Parathyroid adenoma (tissue), 2 donors: ENCODE data around the gene GPR17.

Source experiments
- H2AFZ ChIP-seq: fragments of 300-600 bp; sonication (generic); one replicate; pipeline ENCODE4 v1.7.0; 2017; ENCODE audit warnings: antibody characterized with exemption, mild to moderate bottlenecking
- H3K27ac ChIP-seq: fragments of 300-600 bp; sonication (generic); one replicate; pipeline ENCODE4 v1.7.0; 2017
- H3K27me3 ChIP-seq: fragments of 300-600 bp; sonication (generic); one replicate; pipeline ENCODE4 v1.7.0; 2017; ENCODE audit warnings: low read length; ENCODE audit not compliant: control insufficient read depth, insufficient read depth
- H3K36me3 ChIP-seq: fragments of 300-600 bp; sonication (generic); one replicate; pipeline ENCODE4 v1.7.0; 2017; ENCODE audit warnings: low read length; ENCODE audit not compliant: control insufficient read depth, insufficient read depth
- H3K4me1 ChIP-seq: fragments of 300-600 bp; sonication (generic); one replicate; pipeline ENCODE4 v1.7.0; 2017; ENCODE audit warnings: control low read depth
- H3K4me2 ChIP-seq: fragments of 300-600 bp; sonication (generic); one replicate; pipeline ENCODE4 v1.7.0; 2017; ENCODE audit warnings: low read length
- H3K4me3 ChIP-seq: fragments of 300-600 bp; sonication (generic); one replicate; pipeline ENCODE4 v1.7.0; 2017; ENCODE audit warnings: low read depth, low read length
- H3K79me2 ChIP-seq: fragments of 300-600 bp; sonication (generic); one replicate; pipeline ENCODE4 v1.7.0; 2017; ENCODE audit warnings: control low read depth
- H3K9ac ChIP-seq: fragments of 300-600 bp; sonication (generic); one replicate; pipeline ENCODE4 v1.7.0; 2017; ENCODE audit warnings: mild to moderate bottlenecking
- H3K9me3 ChIP-seq: fragments of 300-600 bp; sonication (generic); one replicate; pipeline ENCODE4 v1.7.0; 2017; ENCODE audit warnings: low read length; ENCODE audit not compliant: control insufficient read depth
- CTCF ChIP-seq: fragments of 300-600 bp; sonication (generic); IDR thresholded peaks from one replicate; pipeline ENCODE4 v1.7.0; 2017; ENCODE audit warnings: antibody characterized with exemption, mild to moderate bottlenecking
- donor health status: primary hyperparathyroidism.

Gene GPR17

GRCh38 chr2:127700527-127701192, 54.7 kb downstream of the GPR17 start:
- peak overlapping the region; percentile 100 for H2AFZ ChIP-seq
- no peak for TF ChIP-seq CTCF
- peak overlapping the region; percentile 75 for H3K9ac ChIP-seq
- H3K4me2 ChIP-seq = peak overlapping the region; percentile 66
- no peaks in the 10 kb centered on the region for H3K27me3 ChIP-seq
- peak overlapping the region; percentile 66 for H3K4me3 ChIP-seq
- no peaks in the 10 kb centered on the region for H3K36me3 ChIP-seq
- peak overlapping the region; percentile 97 for H3K27ac ChIP-seq
- H3K4me1 ChIP-seq = no peaks in the 10 kb centered on the region
- H3K9me3 ChIP-seq = no peaks in the 10 kb centered on the region
- peaks cover 3% of the 10 kb centered on the region for H3K79me2 ChIP-seq

- H2AFZ ChIP-seq = peak within 1 kb of the TSS; percentile 100
- H3K4me2 ChIP-seq = peak within 1 kb of the TSS; percentile 66
- TF ChIP-seq CTCF = no peak
- peak within 1 kb of the TSS; percentile 75 for H3K9ac ChIP-seq
- H3K79me2 ChIP-seq = peaks cover 3% of the 10 kb centered on the region
- H3K9me3 ChIP-seq = no peaks in the 10 kb centered on the region
- H3K27ac ChIP-seq = peak within 1 kb of the TSS; percentile 97
- H3K4me3 ChIP-seq = peak within 1 kb of the TSS; percentile 66
- H3K4me1 ChIP-seq = no peaks in the 10 kb centered on the region
- no peaks in the 10 kb centered on the region for H3K27me3 ChIP-seq
- H3K36me3 ChIP-seq = no peaks in the 10 kb centered on the region
These were observed 55.3 kb downstream of the GPR17 start, which contains the start of gene SFT2D3 for GRCh38 chr2:127701193-127701650. Gene SFT2D3, plus strand, starts transcription at chr2:127701497. Its CDS starts 32 bp downstream, at chr2:127701529.

GRCh38 chr2:127701651-127702394, 55.9 kb downstream of the GPR17 start:
- Histone ChIP-seq H3K4me1 (no peaks in the 10 kb centered on the region), H3K4me2 (peak overlapping the region; percentile 66), H3K27ac (peak overlapping the region; percentile 97), H2AFZ (peak overlapping the region; percentile 100), H3K4me3 (peak overlapping the region; percentile 66), H3K9ac (no peak overlapping the region), H3K27me3 (no peaks in the 10 kb centered on the region), H3K36me3 (no peaks in the 10 kb centered on the region), H3K9me3 (no peaks in the 10 kb centered on the region), H3K79me2 (peaks cover 3% of the 10 kb centered on the region)
- TF ChIP-seq CTCF = no peak
